Measurements from ENCODE around the gene GPR22.

GPR22 gene, protein sequence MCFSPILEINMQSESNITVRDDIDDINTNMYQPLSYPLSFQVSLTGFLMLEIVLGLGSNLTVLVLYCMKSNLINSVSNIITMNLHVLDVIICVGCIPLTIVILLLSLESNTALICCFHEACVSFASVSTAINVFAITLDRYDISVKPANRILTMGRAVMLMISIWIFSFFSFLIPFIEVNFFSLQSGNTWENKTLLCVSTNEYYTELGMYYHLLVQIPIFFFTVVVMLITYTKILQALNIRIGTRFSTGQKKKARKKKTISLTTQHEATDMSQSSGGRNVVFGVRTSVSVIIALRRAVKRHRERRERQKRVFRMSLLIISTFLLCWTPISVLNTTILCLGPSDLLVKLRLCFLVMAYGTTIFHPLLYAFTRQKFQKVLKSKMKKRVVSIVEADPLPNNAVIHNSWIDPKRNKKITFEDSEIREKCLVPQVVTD

GRCh38 chr7:107469929-107470328 is at the start of gene GPR22:
Gene GPR22, plus strand, starts transcription at chr7:107470057. Its CDS starts 4,004 bp downstream, at chr7:107474061.
- in situ Hi-C loops (cut with MboI; ENCODE audit: low sequenced_read_pairs): no loop called here

DNA sequence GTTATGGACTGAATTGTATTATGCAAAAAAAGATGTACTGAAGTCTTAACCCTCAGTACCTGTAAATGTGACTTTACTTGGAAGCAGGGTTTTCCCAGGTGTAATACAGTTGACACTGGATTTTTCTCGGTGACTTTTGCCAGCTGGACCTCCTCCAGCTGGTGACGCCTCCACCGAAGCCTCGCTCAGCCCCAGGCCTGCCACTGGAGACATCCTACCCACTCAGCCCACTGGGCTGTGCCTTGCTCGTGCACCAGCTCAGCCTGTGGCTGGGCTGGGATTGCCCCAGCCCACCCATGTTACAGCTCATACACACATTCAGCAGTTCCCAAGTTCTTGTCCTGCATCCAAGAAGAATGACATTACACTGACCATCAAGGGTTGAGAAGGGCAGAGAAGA is 42.4 kb upstream of the GPR22 start:
- in situ Hi-C loops (cut with MboI; ENCODE audit: low sequenced_read_pairs): no loop called here

GRCh38 chr7:107428642-107429041 is 41.2 kb upstream of the GPR22 start:
- in situ Hi-C loops (cut with MboI; ENCODE audit: low sequenced_read_pairs): no loop called here

GRCh38 chr7:107430057-107430456 is 39.8 kb upstream of the GPR22 start:
- in situ Hi-C loops (cut with MboI; ENCODE audit: low sequenced_read_pairs): no loop called here

DNA sequence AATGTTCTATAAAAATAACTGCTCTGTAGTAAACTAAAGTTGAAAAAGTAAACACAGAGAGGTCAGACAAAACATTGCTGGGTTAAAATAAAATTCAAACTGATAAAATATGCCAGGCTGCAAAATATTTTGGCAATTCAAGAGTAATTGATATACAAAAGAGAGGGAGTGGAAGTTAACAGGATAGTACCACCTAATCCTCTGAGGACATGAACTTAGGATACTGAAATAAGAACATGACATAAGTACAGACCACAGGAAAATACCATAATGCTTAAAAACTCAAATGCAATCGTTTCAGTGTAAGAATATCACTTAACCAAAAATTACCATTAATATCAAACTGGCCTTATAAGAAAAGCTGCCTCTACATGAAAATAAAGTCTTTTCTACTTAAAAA is 37.6 kb upstream of the GPR22 start:
- in situ Hi-C loops (cut with MboI; ENCODE audit: low sequenced_read_pairs): no loop called here

DNA sequence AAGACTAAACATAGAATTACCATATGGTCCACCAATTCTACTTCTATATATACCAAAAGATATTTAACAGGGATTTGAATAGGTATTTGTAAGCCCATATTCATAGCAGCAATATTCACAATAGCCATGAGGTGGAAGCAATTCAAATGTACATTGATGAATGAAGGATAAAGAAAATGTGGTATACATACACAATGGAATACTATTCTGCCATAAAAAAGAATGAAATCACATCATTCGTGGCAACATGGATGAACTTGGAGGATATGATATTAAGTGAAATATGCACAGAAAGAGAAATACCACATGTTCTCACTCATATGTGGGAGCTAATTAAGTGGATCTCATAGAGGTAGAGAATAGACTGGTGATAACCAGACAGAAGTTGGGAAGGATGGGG is 34.1 kb upstream of the GPR22 start:
- in situ Hi-C loops (cut with MboI; ENCODE audit: low sequenced_read_pairs): no loop called here

DNA sequence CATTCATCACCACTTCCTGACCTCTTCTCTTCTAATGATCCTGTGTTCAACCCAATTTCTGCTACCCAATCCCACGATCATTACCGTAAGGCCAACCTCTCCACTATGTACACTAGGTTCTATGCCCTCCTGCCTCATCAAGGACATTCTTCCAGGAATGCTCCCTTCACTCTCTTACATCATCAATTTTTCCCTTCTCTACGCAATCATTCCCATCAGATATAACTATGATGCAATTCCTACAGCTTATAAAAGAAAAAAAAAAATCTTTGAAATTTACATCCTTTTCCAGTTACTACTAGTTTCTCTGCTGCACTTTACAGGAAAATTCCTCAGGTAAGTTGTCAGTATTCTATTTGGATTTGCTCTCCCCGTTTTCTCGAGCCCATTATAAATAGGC is 30.8 kb upstream of the GPR22 start:
- in situ Hi-C loops (cut with MboI; ENCODE audit: low sequenced_read_pairs): no loop called here

DNA sequence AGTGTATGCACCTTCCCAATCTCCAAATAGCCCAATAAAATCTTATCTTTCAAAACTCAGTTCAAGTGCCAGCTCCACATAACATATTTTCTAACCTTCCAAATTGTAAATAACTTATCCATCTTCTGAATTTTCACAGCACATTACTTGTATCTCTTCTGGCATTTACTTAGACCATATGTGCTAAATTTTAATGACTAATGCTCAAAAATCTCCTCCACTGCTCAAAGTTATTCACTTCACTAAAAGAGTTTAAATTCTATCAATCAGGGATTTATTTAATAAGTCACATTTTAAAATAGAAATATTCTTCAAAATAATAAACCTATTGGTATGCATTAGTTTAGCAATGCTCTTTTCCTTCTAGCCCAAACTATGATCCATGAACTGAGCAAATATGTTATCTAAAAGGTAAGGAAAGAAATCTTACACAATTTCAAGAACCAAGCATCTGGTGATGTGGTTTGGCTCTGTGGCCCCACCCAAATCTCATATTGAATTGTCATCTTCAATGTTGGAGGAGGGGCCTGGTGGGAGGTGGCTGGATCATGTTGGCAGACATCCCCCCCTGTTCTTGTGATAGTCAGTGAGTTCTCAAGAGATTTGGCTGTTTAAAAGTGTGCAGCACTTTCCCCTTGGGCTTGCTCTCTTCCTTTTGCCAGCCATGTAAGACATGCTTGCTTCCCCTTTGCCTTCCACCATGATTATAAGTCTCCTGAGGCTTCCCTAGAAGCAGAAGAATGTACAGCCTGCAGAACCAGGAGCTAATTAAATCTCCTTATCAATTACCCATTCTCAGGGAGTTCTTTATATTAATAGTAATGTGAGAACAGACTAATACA is 28.1 kb upstream of the GPR22 start:
- in situ Hi-C loops (cut with MboI; ENCODE audit: low sequenced_read_pairs): no loop called here

GRCh38 chr7:107442678-107443077 is 27.2 kb upstream of the GPR22 start:
- in situ Hi-C loops (cut with MboI; ENCODE audit: low sequenced_read_pairs): no loop called here

DNA sequence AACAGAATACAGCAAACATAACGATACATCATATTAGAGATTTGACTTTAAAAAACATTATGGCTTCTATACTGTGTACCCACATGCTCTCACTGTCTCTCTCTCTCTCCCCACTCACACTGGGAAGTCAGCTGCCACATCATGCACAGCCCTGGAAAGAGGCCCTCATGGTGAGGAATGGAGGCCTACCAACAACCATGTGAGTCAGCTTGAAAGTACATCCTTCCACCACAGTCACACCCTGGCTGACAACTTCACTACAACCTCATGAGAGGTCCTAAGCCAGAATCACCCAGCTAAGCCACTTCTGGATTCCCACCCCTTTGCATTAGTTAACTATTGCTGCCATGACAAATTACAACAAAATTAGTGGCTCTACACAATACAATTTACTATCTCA is 23.3 kb upstream of the GPR22 start:
- in situ Hi-C loops (cut with MboI; ENCODE audit: low sequenced_read_pairs): no loop called here

- in situ Hi-C loops (cut with MboI; ENCODE audit: low sequenced_read_pairs): no loop called here
Measured at GRCh38 chr7:107446988-107447387, 22.9 kb upstream of the GPR22 start.

GRCh38 chr7:107450970-107451369 is 18.9 kb upstream of the GPR22 start:
- in situ Hi-C loops (cut with MboI; ENCODE audit: low sequenced_read_pairs): no loop called here

GRCh38 chr7:107453388-107453787 is 16.5 kb upstream of the GPR22 start:
- in situ Hi-C loops (cut with MboI; ENCODE audit: low sequenced_read_pairs): no loop called here

DNA sequence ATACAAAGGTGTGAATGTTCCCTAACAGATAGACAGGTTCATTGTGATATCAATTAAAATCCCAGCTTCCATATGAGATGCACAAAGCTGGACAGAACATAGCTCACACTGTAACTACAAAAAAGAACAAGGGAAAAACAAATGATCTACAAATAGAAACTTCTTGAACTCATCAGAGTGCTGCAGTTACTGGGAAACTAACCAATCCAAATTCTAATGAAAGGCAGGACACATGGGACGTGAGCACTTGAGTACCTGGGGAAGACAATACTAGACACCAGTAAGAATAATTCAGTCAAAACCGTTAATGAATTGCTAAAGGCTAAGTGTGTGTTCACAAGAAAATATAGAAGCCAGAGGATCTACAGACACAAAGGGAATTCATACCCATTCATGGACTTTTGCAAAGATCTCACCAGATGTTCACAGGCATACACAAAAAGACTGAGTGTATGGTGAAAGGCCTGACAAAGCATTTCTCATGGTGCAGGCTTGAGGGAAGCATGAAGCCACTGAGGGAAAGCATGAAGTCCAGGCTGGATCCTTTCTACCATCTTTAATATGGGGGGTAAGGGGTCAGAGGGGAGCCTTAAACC is 7.8 kb upstream of the GPR22 start:
- in situ Hi-C loops (cut with MboI; ENCODE audit: low sequenced_read_pairs): no loop called here

DNA sequence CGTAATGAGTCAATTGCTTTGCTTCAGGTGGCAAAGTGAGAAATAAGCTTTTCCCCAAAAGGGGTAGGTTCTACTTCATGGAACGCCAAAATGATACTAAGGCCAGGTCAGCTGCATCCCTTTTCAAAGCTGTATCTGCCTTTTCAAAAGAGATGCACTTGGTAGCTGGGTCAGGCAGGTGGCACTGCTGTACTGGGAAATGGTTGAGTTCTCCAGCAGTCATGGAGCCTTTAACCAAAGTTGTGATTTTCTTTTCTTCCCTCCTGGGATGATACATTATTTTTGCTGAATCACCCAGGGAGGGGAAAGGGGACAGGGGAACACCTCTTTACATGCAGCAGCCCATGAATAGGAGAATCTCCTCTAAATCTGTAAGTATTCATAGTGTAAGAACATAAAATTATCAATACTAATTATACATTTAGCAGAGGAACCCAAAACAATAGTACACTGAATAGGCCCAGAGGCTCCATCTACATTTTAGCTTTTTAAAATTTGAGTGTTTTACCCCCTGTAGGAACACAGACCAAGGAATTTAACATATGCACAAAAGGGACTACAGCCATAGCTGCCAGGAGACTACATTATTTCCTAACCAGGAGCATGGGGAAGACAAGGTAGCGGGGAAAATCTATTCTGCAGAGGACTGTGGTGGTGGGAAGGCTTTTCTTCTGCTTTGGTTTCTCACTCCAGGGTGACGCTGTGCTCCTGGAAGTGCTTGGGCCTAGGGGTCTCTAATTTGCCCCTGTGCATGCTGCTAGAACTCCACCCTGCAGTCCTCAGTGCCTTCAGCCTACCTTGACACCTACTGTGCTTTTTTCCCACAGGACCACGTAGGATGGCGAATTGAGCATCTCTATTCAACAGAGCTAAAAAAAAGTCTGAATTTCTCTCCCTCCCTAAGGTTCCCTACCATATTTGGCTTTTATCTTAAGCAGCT is 6.4 kb upstream of the GPR22 start:
- in situ Hi-C loops (cut with MboI; ENCODE audit: low sequenced_read_pairs): no loop called here

DNA sequence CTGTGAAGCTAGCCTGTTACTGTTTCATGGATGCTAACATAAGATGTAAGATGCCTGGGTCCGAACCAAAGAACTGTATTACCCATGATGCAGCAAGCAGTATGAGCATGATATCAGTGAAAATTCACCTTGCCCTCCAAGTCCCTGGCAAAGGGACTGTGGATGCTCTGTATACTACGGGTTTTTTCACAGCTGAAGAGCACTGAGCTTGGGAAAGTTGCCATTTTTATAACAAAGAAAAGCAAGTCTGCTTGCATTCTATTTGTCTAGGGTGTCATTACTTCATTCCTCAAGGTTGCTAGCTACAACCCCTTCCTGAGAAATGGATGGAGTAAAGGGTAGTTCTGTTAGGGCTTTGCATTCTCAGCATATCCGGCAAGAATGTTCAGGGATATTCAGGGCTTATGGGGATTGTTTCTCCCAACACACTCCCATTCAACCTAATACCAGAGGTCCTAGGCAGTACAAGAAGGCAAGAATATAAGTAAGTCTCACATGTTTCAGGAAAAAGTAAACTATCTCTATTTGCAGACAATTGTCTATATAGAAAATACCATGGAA is 5.1 kb upstream of the GPR22 start:
- in situ Hi-C loops (cut with MboI; ENCODE audit: low sequenced_read_pairs): no loop called here

- in situ Hi-C loops (cut with MboI; ENCODE audit: low sequenced_read_pairs): no loop called here
Measured at GRCh38 chr7:107467972-107468371, 1.9 kb upstream of the GPR22 start.

DNA sequence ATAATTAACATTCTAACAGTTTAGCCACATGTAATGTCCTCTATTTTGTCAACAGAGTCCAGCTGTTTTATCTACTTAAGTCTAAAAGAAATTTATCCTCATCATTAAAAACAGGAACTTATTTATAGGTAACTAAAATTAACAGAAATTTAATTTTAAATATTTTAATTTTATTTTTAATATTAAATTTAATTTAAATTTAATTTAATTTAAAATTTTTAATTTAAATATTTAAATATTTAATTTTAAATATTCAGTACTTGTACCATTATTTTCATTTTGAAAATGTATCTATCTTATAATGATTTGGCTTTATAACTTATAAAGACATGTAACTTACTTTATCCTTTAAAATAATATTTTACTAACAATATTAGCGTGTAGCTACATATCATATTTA is 1.0 kb upstream of the GPR22 start:
- in situ Hi-C loops (cut with MboI; ENCODE audit: low sequenced_read_pairs): no loop called here

GRCh38 chr7:107471292-107472070 is 1.6 kb downstream of the GPR22 start:
- in situ Hi-C loops (cut with MboI; ENCODE audit: low sequenced_read_pairs): no loop called here

GRCh38 chr7:107472116-107472515 is 2.3 kb downstream of the GPR22 start:
- in situ Hi-C loops (cut with MboI; ENCODE audit: low sequenced_read_pairs): no loop called here

Data from HL-60/S4 (cell line).